ENCODE measurements around the gene ZMYND11.
"Not testable (repeated sequence)": the region's sequence is repeated elsewhere in the genome, so short reads cannot be mapped to it uniquely, and the experiment has no call there.

The ZMYND11 gene

GRCh38 chr10:282294-283139 lies 147.3 kb downstream of the ZMYND11 start:
- DNase-seq (ENCODE audit: low spot score) = no peak

GRCh38 chr10:283140-283479 lies 147.9 kb downstream of the ZMYND11 start:
- DNase-seq (ENCODE audit: low spot score) = no peak

GRCh38 chr10:283916-284356 lies 148.7 kb downstream of the ZMYND11 start:
- no peak for DNase-seq (ENCODE audit: low spot score)

- no peak for DNase-seq (ENCODE audit: low spot score)
These were observed 150.0 kb downstream of the ZMYND11 start for GRCh38 chr10:285216-285615.

GRCh38 chr10:287026-287709 lies 151.9 kb downstream of the ZMYND11 start:
- DNase-seq (ENCODE audit: low spot score) = no peak

GRCh38 chr10:287814-288213 lies 152.6 kb downstream of the ZMYND11 start:
- no peak for DNase-seq (ENCODE audit: low spot score)

GRCh38 chr10:288316-289200 lies 153.3 kb downstream of the ZMYND11 start:
- DNase-seq (ENCODE audit: low spot score) = no peak

- no peak for DNase-seq (ENCODE audit: low spot score)
These were observed 154.3 kb downstream of the ZMYND11 start for GRCh38 chr10:289581-289980.

- no peak for DNase-seq (ENCODE audit: low spot score)
These were observed 154.9 kb downstream of the ZMYND11 start for GRCh38 chr10:290026-290725.

GRCh38 chr10:293636-294035 lies 158.4 kb downstream of the ZMYND11 start:
- no peak for DNase-seq (ENCODE audit: low spot score)

- no peak for DNase-seq (ENCODE audit: low spot score)
These were observed 162.3 kb downstream of the ZMYND11 start for GRCh38 chr10:297567-297966.

GRCh38 chr10:298033-298432 lies 162.8 kb downstream of the ZMYND11 start:
- no peak for DNase-seq (ENCODE audit: low spot score)

GRCh38 chr10:299512-299911 lies 164.3 kb downstream of the ZMYND11 start:
- DNase-seq (ENCODE audit: low spot score) = no peak

GRCh38 chr10:299969-300368 lies 164.7 kb downstream of the ZMYND11 start:
- DNase-seq (ENCODE audit: low spot score) = no peak

GRCh38 chr10:300580-300979 lies 165.3 kb downstream of the ZMYND11 start:
- DNase-seq (ENCODE audit: low spot score) = not testable (repeated sequence)

- DNase-seq (ENCODE audit: low spot score) = no peak
These were observed 166.3 kb downstream of the ZMYND11 start for GRCh38 chr10:301536-301935.
